ENCODE data around the gene ZNF75A.

ZNF75A gene

DNA sequence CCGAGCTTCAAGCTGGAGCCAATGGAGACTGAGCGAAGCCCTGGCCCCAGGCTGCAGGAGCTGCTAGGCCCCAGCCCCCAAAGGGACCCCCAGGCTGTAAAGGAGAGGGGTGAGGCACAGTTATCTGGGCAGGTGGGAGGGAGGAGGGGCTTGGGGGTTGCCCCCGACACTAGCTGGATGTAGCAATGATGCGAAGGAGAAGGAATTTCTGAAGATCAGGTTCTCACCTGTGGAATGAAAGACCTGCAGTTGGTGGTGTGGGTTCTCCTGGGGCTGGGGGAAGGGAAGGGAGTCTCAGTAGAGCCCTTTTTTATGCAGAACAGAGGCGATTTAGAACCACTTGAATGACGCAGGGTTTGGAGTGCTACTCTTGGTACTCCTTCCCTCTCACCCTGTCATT, 20.2 kb upstream of the ZNF75A start:
- no peak for DNase-seq (ENCODE audit: low read depth in 2 of 2)
- peak overlapping the region; percentile 92 to 99 for H3K4me3 ChIP-seq (replicated peaks in 1 of 2; ENCODE audit: low read depth in 2 of 2, low read length in 2 of 2)
- TF ChIP-seq, protein P1, sequence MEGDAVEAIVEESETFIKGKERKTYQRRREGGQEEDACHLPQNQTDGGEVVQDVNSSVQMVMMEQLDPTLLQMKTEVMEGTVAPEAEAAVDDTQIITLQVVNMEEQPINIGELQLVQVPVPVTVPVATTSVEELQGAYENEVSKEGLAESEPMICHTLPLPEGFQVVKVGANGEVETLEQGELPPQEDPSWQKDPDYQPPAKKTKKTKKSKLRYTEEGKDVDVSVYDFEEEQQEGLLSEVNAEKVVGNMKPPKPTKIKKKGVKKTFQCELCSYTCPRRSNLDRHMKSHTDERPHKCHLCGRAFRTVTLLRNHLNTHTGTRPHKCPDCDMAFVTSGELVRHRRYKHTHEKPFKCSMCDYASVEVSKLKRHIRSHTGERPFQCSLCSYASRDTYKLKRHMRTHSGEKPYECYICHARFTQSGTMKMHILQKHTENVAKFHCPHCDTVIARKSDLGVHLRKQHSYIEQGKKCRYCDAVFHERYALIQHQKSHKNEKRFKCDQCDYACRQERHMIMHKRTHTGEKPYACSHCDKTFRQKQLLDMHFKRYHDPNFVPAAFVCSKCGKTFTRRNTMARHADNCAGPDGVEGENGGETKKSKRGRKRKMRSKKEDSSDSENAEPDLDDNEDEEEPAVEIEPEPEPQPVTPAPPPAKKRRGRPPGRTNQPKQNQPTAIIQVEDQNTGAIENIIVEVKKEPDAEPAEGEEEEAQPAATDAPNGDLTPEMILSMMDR (IDR thresholded peaks at IDR 0.05; ENCODE audit: low read depth, low read length) = no peak

DNA sequence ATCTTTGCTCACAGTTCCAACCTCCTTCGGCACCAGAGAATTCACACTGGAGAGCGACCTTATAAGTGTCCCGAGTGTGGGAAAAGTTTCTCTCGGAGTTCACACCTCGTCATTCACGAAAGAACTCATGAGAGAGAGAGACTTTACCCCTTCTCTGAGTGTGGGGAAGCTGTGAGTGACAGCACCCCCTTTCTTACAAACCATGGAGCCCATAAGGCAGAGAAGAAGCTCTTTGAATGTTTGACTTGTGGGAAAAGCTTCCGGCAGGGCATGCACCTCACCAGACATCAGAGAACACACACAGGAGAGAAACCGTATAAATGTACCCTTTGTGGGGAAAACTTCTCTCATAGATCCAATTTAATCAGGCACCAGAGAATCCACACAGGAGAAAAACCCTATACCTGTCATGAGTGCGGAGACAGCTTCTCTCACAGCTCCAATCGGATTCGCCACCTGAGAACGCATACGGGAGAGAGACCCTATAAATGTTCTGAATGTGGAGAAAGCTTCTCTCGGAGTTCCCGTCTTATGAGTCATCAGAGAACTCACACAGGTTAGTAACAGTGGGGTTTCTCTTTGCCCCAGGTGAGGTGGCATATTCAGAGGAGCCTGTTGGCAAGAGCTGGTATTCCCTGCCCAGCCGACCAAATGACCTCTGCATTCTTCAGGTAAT, 15.2 kb upstream of the ZNF75A start:
- peak in 1 of 2 donors; percentile 6 for DNase-seq (ENCODE audit: low read depth in 2 of 2)

DNA sequence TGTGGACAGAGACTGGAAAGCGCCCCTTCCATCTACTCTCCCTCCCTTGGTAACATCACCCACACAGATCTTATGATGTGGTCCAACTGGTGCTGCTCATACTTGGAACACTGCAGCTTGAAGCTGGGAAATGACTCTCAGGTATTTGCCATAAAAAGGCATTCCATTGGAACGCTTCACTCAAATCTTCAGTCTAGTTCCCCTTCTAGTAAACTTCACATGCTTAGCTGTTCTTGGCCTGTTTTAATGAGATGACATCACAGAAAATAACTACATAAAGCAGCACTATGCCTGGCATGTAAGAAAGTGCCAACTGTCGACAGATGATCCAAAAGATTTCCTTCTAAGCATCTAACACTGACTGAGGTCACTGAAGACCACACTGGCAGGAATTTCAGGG, 12.7 kb upstream of the ZNF75A start:
- TF ChIP-seq, protein P1 (IDR thresholded peaks at IDR 0.05; ENCODE audit: low read depth, low read length) = no peak
- no peak overlapping the region for H3K4me3 ChIP-seq (replicated peaks in 1 of 2; ENCODE audit: low read depth in 2 of 2, low read length in 2 of 2)
- peak in 1 of 2 donors; percentile 12 for DNase-seq (ENCODE audit: low read depth in 2 of 2)

More for the DNA sequence above, 15.2 kb upstream of the ZNF75A start:
- H3K4me3 ChIP-seq (replicated peaks in 1 of 2; ENCODE audit: low read depth in 2 of 2, low read length in 2 of 2) = no peak overlapping the region
- TF ChIP-seq, protein P1 (IDR thresholded peaks at IDR 0.05; ENCODE audit: low read depth, low read length) = no peak

DNA sequence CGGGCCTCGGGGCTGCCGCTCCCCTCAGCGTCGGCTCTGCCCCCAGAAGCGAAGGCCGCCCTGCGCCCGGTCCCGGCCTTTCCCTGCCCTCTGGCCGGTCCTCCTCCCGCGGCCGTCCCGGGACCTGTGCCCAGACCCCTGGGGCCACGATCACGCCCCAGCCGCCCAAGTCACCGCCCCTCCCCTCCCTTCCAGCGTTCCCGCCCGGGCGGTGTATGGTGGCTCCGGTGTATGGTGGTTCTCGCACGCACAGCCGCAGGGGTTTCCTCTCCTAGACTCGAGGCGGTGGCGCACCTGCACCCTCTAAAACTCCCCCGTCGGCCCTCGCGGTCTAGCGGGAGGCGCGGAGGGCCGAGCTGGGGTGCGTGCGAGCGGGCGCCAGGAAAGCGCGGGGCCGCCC, 10.1 kb upstream of the ZNF75A start:
- no peak overlapping the region for H3K4me3 ChIP-seq (replicated peaks in 1 of 2; ENCODE audit: low read depth in 2 of 2, low read length in 2 of 2)
- DNase-seq (ENCODE audit: low read depth in 2 of 2) = no peak
- TF ChIP-seq, protein P1 (IDR thresholded peaks at IDR 0.05; ENCODE audit: low read depth, low read length) = no peak

DNA sequence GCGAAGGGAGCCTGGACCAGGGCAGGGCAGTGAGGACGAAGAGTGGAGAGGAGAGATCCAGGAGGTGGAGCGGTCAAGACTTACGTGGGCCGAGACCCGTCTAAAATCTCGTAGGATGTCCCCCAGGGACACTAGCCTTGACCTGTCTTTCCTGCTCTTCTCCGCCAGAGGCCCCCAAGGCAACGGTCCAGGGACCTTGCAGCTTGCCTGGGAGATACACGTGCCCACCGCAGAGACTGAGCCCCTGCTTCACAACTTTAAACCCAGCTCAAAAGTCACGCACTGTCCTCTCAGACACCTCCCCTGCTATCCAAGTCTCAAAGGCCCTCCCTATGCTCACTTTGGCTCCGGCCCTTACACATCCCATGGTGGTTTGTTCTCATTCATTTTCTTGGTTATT, 9.5 kb upstream of the ZNF75A start:
- no peak for DNase-seq (ENCODE audit: low read depth in 2 of 2)
- H3K4me3 ChIP-seq (replicated peaks in 1 of 2; ENCODE audit: low read depth in 2 of 2, low read length in 2 of 2) = no peak overlapping the region
- TF ChIP-seq, protein P1 (IDR thresholded peaks at IDR 0.05; ENCODE audit: low read depth, low read length) = no peak

DNA sequence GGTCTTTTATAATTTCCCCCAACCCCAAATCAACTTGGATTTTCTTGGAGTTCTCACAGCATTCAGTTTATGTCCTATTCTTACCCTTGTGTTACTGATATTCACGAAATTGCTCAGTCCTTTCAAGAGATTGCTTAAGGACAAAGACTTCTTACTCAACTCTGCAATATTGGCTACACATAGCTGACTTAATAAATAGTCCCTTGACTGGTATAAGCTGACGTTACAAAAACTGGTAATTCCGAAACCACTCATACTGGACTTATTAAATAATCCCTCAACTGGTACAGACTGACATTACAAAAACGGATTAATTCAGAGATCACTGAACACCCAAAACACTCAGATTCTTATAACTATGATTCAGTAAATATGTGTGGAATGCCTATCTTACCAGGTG, 927 bp upstream of the ZNF75A start:
- peak overlapping the region; percentile 80 to 81 for H3K4me3 ChIP-seq (replicated peaks in 1 of 2; ENCODE audit: low read depth in 2 of 2, low read length in 2 of 2)
- peak; percentile 17 to 36 for DNase-seq (ENCODE audit: low read depth in 2 of 2)
- TF ChIP-seq, protein P1 (IDR thresholded peaks at IDR 0.05; ENCODE audit: low read depth, low read length) = no peak

DNA sequence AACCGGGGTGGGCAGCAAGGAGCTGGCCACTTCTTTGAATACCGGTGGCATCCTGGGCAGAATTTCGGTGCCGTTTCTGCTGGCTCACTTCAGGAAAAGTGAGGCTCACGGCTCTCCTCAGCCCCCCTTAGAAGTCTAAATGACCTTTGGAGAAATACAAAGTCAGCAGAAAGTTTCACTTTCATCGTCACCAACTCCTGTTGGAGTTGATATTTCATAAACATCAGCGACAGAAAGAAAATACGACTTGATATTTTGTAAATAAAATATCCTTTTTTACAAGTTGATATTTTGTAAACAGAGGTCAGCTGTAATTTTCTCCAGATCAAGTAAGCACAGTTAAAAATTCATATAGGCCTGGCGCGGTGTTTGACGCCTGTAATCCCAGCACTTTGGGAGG, 781 bp downstream of the ZNF75A start:
- no peak for DNase-seq (ENCODE audit: low read depth in 2 of 2)
- TF ChIP-seq, protein P1 (IDR thresholded peaks at IDR 0.05; ENCODE audit: low read depth, low read length) = no peak
- peak overlapping the region; percentile 80 to 81 for H3K4me3 ChIP-seq (replicated peaks in 1 of 2; ENCODE audit: low read depth in 2 of 2, low read length in 2 of 2)

All from cardiac fibroblast (primary cell).